Measurements from ENCODE around the gene PAFAH1B2. TPM values are rescaled to one million over a fixed set of nuclear protein-coding genes. Genes with fewer than 3 reads are reported as not detected.
"Not testable (repeated sequence)": the region's sequence is repeated elsewhere in the genome, so short reads cannot be mapped to it uniquely, and the experiment has no call there.

Gene PAFAH1B2
- total and polyA plus RNA-seq, 2 experiments from 2014 or later = 87.5 to 148 TPM

DNA sequence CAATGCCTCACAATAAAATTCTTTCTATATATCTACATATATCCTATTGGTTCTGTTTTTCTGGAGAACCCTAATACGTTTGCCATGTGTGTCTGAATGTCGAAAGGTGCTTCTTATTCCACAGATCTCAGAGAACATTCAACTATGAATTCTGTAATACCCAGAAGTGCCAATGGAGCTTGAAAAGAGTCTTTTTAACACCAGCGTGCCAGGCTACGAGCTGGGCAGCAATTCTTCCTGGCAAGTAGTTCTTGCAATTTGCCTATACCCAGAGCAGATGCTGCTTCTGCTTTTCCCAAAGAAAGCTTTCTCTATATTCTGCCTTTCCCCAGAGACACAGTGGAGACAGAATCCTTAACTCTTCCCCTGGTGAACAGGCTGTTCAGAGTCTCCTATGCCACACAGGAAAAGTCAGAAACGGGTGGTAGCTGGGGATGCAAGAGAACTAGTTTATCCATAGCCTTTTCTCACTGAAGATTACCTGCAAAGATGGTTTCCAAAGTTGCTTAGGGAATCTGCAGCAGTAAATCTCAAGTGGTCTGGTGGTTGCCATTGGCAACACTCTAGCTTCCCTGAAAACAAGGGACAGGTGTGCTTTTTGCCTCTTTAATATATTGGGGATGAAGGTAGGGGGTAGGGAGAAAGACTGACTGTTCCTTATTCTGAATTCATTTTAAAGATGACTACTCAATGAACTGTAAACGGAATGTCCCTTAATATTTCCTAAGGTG is 16.8 kb upstream of the PAFAH1B2 start (continued):
- TF ChIP-seq, protein P1, sequence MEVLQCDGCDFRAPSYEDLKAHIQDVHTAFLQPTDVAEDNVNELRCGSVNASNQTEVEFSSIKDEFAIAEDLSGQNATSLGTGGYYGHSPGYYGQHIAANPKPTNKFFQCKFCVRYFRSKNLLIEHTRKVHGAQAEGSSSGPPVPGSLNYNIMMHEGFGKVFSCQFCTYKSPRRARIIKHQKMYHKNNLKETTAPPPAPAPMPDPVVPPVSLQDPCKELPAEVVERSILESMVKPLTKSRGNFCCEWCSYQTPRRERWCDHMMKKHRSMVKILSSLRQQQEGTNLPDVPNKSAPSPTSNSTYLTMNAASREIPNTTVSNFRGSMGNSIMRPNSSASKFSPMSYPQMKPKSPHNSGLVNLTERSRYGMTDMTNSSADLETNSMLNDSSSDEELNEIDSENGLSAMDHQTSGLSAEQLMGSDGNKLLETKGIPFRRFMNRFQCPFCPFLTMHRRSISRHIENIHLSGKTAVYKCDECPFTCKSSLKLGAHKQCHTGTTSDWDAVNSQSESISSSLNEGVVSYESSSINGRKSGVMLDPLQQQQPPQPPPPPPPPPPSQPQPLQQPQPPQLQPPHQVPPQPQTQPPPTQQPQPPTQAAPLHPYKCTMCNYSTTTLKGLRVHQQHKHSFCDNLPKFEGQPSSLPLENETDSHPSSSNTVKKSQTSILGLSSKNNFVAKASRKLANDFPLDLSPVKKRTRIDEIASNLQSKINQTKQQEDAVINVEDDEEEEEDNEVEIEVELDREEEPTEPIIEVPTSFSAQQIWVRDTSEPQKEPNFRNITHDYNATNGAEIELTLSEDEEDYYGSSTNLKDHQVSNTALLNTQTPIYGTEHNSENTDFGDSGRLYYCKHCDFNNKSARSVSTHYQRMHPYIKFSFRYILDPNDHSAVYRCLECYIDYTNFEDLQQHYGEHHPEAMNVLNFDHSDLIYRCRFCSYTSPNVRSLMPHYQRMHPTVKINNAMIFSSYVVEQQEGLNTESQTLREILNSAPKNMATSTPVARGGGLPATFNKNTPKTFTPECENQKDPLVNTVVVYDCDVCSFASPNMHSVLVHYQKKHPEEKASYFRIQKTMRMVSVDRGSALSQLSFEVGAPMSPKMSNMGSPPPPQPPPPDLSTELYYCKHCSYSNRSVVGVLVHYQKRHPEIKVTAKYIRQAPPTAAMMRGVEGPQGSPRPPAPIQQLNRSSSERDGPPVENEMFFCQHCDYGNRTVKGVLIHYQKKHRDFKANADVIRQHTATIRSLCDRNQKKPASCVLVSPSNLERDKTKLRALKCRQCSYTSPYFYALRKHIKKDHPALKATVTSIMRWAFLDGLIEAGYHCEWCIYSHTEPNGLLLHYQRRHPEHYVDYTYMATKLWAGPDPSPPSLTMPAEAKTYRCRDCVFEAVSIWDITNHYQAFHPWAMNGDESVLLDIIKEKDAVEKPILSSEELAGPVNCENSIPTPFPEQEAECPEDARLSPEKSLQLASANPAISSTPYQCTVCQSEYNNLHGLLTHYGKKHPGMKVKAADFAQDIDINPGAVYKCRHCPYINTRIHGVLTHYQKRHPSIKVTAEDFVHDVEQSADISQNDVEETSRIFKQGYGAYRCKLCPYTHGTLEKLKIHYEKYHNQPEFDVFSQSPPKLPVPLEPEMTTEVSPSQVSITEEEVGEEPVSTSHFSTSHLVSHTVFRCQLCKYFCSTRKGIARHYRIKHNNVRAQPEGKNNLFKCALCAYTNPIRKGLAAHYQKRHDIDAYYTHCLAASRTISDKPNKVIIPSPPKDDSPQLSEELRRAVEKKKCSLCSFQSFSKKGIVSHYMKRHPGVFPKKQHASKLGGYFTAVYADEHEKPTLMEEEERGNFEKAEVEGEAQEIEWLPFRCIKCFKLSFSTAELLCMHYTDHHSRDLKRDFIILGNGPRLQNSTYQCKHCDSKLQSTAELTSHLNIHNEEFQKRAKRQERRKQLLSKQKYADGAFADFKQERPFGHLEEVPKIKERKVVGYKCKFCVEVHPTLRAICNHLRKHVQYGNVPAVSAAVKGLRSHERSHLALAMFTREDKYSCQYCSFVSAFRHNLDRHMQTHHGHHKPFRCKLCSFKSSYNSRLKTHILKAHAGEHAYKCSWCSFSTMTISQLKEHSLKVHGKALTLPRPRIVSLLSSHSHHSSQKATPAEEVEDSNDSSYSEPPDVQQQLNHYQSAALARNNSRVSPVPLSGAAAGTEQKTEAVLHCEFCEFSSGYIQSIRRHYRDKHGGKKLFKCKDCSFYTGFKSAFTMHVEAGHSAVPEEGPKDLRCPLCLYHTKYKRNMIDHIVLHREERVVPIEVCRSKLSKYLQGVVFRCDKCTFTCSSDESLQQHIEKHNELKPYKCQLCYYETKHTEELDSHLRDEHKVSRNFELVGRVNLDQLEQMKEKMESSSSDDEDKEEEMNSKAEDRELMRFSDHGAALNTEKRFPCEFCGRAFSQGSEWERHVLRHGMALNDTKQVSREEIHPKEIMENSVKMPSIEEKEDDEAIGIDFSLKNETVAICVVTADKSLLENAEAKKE (CRISPR knock-in tag; IDR thresholded peaks at IDR 0.05) = no peak
- no peak for TF ChIP-seq ZNF331 (CRISPR knock-in tag; IDR thresholded peaks at IDR 0.05; ENCODE audit: low read depth)
- no peak for TF ChIP-seq ZNF114 (CRISPR knock-in tag; IDR thresholded peaks at IDR 0.05)

DNA sequence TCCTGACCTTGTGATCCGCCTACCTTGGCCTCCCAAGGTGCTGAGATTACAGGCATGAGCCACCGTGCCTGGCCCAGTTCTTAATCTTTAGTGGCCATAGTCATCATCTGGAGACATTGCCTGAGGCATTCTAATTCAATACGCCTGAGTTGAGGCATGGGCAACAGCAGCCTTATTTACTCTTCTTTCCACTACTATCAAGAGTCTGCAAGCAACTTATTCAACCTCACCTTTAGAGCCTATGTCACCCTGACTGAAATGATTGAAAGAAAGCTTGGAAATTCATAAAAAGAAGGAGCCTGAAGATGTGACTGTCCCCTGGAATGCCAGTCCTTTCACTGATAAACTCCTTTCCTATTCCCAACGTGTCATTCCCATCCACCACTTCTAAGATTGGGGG is 15.8 kb upstream of the PAFAH1B2 start:
- no peak for ATAC-seq
- Histone ChIP-seq H3K4me3 (no peak overlapping the region), H3K4me1 (ENCODE audit: insufficient read depth) (no peaks in the 10 kb centered on the region), H4K20me1 (replicated peaks; ENCODE audit: insufficient read depth) (no peaks in the 10 kb centered on the region), H3K79me2 (replicated peaks; ENCODE audit: insufficient read depth) (no peaks in the 10 kb centered on the region), H3K36me3 (ENCODE audit: insufficient read depth) (no peaks in the 10 kb centered on the region), H3K27ac (ENCODE audit: low read depth) (no peak overlapping the region), H3K9me2 (ENCODE audit: insufficient read depth) (no peaks in the 10 kb centered on the region), H3K4me2 (no peak overlapping the region), H3K27me3 (ENCODE audit: insufficient read depth) (no peaks in the 10 kb centered on the region), H3F3A (replicated peaks; ENCODE audit: low read depth) (no peaks in the 10 kb centered on the region), H2AFZ (no peak overlapping the region)
- TF ChIP-seq NANOG (IDR thresholded peaks at IDR 0.05; ENCODE audit: borderline replicate concordance) = no peak
- TF ChIP-seq, protein P2, sequence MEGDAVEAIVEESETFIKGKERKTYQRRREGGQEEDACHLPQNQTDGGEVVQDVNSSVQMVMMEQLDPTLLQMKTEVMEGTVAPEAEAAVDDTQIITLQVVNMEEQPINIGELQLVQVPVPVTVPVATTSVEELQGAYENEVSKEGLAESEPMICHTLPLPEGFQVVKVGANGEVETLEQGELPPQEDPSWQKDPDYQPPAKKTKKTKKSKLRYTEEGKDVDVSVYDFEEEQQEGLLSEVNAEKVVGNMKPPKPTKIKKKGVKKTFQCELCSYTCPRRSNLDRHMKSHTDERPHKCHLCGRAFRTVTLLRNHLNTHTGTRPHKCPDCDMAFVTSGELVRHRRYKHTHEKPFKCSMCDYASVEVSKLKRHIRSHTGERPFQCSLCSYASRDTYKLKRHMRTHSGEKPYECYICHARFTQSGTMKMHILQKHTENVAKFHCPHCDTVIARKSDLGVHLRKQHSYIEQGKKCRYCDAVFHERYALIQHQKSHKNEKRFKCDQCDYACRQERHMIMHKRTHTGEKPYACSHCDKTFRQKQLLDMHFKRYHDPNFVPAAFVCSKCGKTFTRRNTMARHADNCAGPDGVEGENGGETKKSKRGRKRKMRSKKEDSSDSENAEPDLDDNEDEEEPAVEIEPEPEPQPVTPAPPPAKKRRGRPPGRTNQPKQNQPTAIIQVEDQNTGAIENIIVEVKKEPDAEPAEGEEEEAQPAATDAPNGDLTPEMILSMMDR (conservative IDR thresholded peaks at IDR 0.05; ENCODE audit: low read depth in 2 of 2) = no peak
- TF ChIP-seq, protein P3, sequence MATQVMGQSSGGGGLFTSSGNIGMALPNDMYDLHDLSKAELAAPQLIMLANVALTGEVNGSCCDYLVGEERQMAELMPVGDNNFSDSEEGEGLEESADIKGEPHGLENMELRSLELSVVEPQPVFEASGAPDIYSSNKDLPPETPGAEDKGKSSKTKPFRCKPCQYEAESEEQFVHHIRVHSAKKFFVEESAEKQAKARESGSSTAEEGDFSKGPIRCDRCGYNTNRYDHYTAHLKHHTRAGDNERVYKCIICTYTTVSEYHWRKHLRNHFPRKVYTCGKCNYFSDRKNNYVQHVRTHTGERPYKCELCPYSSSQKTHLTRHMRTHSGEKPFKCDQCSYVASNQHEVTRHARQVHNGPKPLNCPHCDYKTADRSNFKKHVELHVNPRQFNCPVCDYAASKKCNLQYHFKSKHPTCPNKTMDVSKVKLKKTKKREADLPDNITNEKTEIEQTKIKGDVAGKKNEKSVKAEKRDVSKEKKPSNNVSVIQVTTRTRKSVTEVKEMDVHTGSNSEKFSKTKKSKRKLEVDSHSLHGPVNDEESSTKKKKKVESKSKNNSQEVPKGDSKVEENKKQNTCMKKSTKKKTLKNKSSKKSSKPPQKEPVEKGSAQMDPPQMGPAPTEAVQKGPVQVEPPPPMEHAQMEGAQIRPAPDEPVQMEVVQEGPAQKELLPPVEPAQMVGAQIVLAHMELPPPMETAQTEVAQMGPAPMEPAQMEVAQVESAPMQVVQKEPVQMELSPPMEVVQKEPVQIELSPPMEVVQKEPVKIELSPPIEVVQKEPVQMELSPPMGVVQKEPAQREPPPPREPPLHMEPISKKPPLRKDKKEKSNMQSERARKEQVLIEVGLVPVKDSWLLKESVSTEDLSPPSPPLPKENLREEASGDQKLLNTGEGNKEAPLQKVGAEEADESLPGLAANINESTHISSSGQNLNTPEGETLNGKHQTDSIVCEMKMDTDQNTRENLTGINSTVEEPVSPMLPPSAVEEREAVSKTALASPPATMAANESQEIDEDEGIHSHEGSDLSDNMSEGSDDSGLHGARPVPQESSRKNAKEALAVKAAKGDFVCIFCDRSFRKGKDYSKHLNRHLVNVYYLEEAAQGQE (IDR thresholded peaks at IDR 0.05; ENCODE audit: unreplicated experiment) = no peak
- H3K9me3 Mint-ChIP-seq = no peaks in the 10 kb centered on the region
- H3K4me1 Mint-ChIP-seq = no peaks in the 10 kb centered on the region
- no peak overlapping the region for H3K4me3 Mint-ChIP-seq
- no peaks in the 10 kb centered on the region for H3K36me3 Mint-ChIP-seq (ENCODE audit: low read depth)
- DNase-seq (ENCODE audit: low spot score) = no peak
- no peaks in the 10 kb centered on the region for H3K27me3 Mint-ChIP-seq (ENCODE audit: insufficient read depth, low read depth, poor library complexity)
- no peak overlapping the region for H3K27ac Mint-ChIP-seq

DNA sequence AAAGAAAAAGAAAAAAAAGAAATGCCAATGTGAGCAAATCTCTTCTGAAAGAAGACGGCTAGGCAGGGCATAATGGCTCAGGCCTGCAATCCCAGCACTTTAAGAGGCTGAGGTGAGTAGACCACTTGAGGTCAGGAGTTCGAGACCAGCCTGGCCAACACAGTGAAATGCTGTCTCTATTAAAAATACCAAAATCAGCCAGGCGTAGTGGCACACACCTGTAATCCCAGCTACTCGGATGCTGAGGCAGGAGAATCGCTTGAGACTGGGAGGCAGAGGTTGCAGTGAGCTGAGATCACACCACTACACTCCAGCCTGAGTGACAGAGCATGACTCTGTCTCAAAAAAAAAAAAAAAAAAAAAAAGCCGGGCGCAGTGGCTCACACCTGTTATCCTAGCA is 13.7 kb upstream of the PAFAH1B2 start:
- not testable (repeated sequence) for H3K27me3 Mint-ChIP-seq (ENCODE audit: insufficient read depth, low read depth, poor library complexity); H3K36me3 ChIP-seq (ENCODE audit: insufficient read depth); H3K4me2 ChIP-seq; H2AFZ ChIP-seq; H3K4me1 Mint-ChIP-seq; H3K9me3 Mint-ChIP-seq; H3K27ac ChIP-seq (ENCODE audit: low read depth); H3K4me3 ChIP-seq; H3K4me1 ChIP-seq (ENCODE audit: insufficient read depth); H3F3A ChIP-seq (replicated peaks; ENCODE audit: low read depth); H4K20me1 ChIP-seq (replicated peaks; ENCODE audit: insufficient read depth); H3K27me3 ChIP-seq (ENCODE audit: insufficient read depth); H3K27ac Mint-ChIP-seq; H3K9me2 ChIP-seq (ENCODE audit: insufficient read depth); H3K4me3 Mint-ChIP-seq; H3K36me3 Mint-ChIP-seq (ENCODE audit: low read depth); ATAC-seq; DNase-seq (ENCODE audit: low spot score); H3K79me2 ChIP-seq (replicated peaks; ENCODE audit: insufficient read depth)

Measured in GM23338 (cell line).